Activated CD4-positive, alpha-beta T cell treated with anti-CD3 and anti-CD28 coated beads, Interleukin-2, amount 50 U/mL, for 48 hours (primary cell): ENCODE data around the gene TBC1D3I.

Experiments used
- DNase-seq, 2 experiments: peaks; one replicate each; pipeline ENCODE4 v3.0.0-alpha.2; 2020

Gene TBC1D3I

GRCh38 chr17:36205637-36206485, 58.5 kb downstream of the TBC1D3I start:
- no peak for DNase-seq

GRCh38 chr17:36204724-36205500, 59.5 kb downstream of the TBC1D3I start:
- no peak for DNase-seq
